Activated naive CD4-positive, alpha-beta T cell treated with anti-CD3 and anti-CD28 coated beads, Interleukin-2, amount 50 U/mL, for 24 hours (primary cell): ENCODE results near the gene APOLD1.
"Not testable (repeated sequence)": the region's sequence is repeated elsewhere in the genome, so short reads cannot be mapped to it uniquely, and the experiment has no call there.

Source experiments
- H3K27ac Mint-ChIP-seq: one replicate; pipeline ENCODE4 v1.8.0; 2021; ENCODE audit warnings: mild to moderate bottlenecking, mixed read lengths
- H3K27me3 Mint-ChIP-seq: one replicate; pipeline ENCODE4 v1.8.0; 2021; ENCODE audit warnings: mixed read lengths
- H3K36me3 Mint-ChIP-seq: one replicate; pipeline ENCODE4 v1.8.0; 2021; ENCODE audit warnings: mixed read lengths
- H3K4me1 Mint-ChIP-seq: one replicate; pipeline ENCODE4 v1.8.0; 2021; ENCODE audit warnings: mixed read lengths
- H3K4me3 Mint-ChIP-seq: one replicate; pipeline ENCODE4 v1.8.0; 2021; ENCODE audit warnings: mild to moderate bottlenecking, mixed read lengths
- H3K9me3 Mint-ChIP-seq: one replicate; pipeline ENCODE4 v1.8.0; 2021; ENCODE audit warnings: mixed read lengths

The APOLD1 gene

GRCh38 chr12:12812174-12812573 is 26.7 kb downstream of the APOLD1 start:
- H3K27me3 Mint-ChIP-seq: no peaks in the 10 kb centered on the region
- no peak overlapping the region for H3K4me3 Mint-ChIP-seq
- peaks cover 22% of the 10 kb centered on the region for H3K36me3 Mint-ChIP-seq
- no peak overlapping the region for H3K27ac Mint-ChIP-seq
- no peaks in the 10 kb centered on the region for H3K9me3 Mint-ChIP-seq
- peaks cover 71% of the 10 kb centered on the region for H3K4me1 Mint-ChIP-seq

DNA sequence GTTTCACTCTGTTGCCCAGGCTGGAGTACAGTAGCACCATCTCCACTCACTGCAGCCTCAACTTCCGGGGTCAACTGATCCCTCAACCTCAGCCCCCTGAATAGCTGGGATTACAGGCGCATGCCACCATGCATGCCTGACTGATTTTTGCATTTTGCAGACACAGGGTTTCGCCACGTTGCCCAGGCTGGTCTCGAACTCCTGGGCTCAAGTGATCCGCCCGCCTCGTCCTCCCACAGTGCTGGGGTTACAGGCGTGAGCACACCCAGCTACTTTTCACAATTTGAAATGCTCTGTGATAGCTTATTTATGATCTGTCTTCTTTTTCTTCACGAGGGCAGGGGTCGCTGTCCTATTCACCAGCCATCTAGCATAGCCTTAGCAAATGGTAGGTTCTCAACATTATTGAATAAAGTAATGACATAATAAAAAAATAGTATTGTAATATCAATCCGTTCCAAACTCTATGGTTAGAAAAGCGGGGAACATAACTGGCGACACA is 27.2 kb downstream of the APOLD1 start:
- Mint-ChIP-seq H3K27me3 (no peaks in the 10 kb centered on the region), H3K4me1 (peaks cover 71% of the 10 kb centered on the region), H3K36me3 (peaks cover 22% of the 10 kb centered on the region), H3K4me3 (peak overlapping the region; percentile 97), H3K9me3 (no peaks in the 10 kb centered on the region), H3K27ac (no peak overlapping the region)

GRCh38 chr12:12813120-12814101 is 28.0 kb downstream of the APOLD1 start, which contains the start of gene DDX47:
Gene DDX47, plus strand, starts transcription at chr12:12813346. Its CDS starts 22 bp downstream, at chr12:12813368.
- Mint-ChIP-seq H3K27ac (peak within 1 kb of the TSS; percentile 95), H3K4me1 (peaks cover 64% of the 10 kb centered on the region), H3K36me3 (peaks cover 22% of the 10 kb centered on the region), H3K27me3 (no peaks in the 10 kb centered on the region), H3K4me3 (peak within 1 kb of the TSS; percentile 97), H3K9me3 (no peaks in the 10 kb centered on the region)

DNA sequence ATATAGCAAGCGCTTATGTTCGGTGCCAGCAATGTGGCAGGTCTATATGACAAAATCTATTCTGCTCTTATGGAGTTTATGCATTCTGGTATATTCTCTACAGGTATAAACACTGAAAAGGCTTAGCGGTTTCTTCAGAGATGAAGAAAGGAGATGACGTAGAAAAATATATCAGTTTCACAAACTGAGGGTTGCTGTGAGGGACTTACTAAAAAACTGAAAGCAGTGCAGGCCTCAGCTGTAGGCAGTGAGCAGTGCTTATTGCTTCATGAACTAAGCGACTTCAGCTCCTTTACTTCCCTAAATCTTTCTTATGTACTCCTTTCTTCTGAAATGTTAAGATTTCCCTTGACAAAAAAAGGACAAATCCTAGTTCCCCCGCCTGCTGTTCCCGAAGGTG is 32.2 kb downstream of the APOLD1 start:
- Mint-ChIP-seq H3K4me1 (peaks cover 62% of the 10 kb centered on the region), H3K9me3 (no peaks in the 10 kb centered on the region), H3K27me3 (no peaks in the 10 kb centered on the region), H3K27ac (no peak overlapping the region), H3K36me3 (peaks cover 31% of the 10 kb centered on the region), H3K4me3 (no peak overlapping the region)

DNA sequence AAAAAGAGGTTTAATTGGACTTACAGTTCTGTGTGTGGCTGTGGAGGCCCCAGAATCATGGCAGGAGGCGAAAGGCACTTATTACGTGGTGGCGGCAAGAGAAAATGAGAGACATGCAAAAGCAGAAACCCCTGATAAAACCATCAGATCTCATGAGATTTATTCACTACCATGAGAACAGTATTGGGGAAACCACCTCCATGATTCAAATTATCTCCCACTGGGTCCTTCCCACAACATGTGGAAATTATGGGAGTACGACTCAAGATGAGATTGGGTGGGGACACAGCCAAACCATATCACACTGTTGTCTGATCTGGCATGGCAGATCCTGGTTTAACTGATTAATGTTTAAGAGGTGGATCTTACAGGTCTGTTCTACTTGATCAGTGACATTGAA is 33.2 kb downstream of the APOLD1 start:
- Mint-ChIP-seq H3K4me3 (no peak overlapping the region), H3K27me3 (no peaks in the 10 kb centered on the region), H3K4me1 (peaks cover 52% of the 10 kb centered on the region), H3K27ac (no peak overlapping the region), H3K9me3 (no peaks in the 10 kb centered on the region), H3K36me3 (peaks cover 34% of the 10 kb centered on the region)

GRCh38 chr12:12819221-12819620 is 33.8 kb downstream of the APOLD1 start:
- Mint-ChIP-seq H3K9me3 (no peaks in the 10 kb centered on the region), H3K27ac (peak overlapping the region; percentile 13), H3K4me3 (no peak overlapping the region), H3K4me1 (peaks cover 47% of the 10 kb centered on the region), H3K36me3 (peaks cover 31% of the 10 kb centered on the region), H3K27me3 (no peaks in the 10 kb centered on the region)

- Mint-ChIP-seq H3K9me3 (no peaks in the 10 kb centered on the region), H3K27ac (peak overlapping the region; percentile 42), H3K4me1 (peaks cover 41% of the 10 kb centered on the region), H3K27me3 (no peaks in the 10 kb centered on the region), H3K4me3 (no peak overlapping the region), H3K36me3 (peaks cover 30% of the 10 kb centered on the region)
These were observed 34.4 kb downstream of the APOLD1 start for GRCh38 chr12:12819752-12820311.

DNA sequence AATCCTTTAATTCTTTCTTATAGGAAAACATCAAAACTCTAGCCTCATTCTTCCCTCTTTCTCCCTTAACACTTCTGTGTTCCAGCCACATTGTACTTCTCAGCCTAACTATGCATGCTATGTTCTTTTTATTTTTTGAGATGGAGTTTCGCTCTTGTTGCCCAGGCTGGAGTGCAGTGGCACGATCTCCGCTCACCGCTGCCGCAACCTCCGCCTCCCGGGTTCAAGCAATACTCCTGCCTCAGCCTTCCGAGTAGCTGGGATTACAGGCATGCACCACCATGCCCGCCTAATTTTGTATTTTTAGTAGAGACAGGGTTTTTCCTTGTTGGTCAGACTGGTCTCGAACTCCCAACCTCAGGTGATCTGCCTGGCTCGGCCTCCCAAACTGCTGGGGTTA is 34.9 kb downstream of the APOLD1 start:
- peaks cover 37% of the 10 kb centered on the region for H3K4me1 Mint-ChIP-seq
- not testable (repeated sequence) for H3K4me3 Mint-ChIP-seq, H3K9me3 Mint-ChIP-seq, H3K27ac Mint-ChIP-seq, H3K27me3 Mint-ChIP-seq
- H3K36me3 Mint-ChIP-seq: peaks cover 30% of the 10 kb centered on the region

DNA sequence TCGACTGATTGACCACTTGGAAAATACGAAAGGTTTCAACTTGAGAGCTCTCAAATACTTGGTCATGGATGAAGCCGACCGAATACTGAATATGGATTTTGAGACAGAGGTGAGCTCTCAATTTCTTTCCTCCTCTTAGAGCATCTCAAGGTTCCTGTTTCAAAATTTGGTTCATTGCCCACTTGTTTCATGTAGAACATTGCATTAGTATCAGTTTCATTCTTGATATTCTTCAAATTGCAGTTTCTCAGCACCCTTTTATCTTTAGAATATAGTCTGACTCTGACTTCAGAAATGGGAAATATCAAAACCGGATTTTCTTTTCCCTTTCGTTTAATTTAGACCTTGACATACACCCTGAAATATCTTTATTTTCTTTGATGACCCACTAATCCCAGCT is 36.5 kb downstream of the APOLD1 start:
- no peaks in the 10 kb centered on the region for H3K27me3 Mint-ChIP-seq
- H3K36me3 Mint-ChIP-seq: peaks cover 20% of the 10 kb centered on the region
- H3K9me3 Mint-ChIP-seq: no peaks in the 10 kb centered on the region
- no peak overlapping the region for H3K27ac Mint-ChIP-seq
- H3K4me3 Mint-ChIP-seq: no peak overlapping the region
- H3K4me1 Mint-ChIP-seq: peaks cover 21% of the 10 kb centered on the region

GRCh38 chr12:12822886-12823285 is 37.4 kb downstream of the APOLD1 start:
- Mint-ChIP-seq H3K9me3 (no peaks in the 10 kb centered on the region), H3K4me3 (no peak overlapping the region), H3K27ac (no peak overlapping the region), H3K4me1 (peaks cover 15% of the 10 kb centered on the region), H3K27me3 (no peaks in the 10 kb centered on the region), H3K36me3 (peaks cover 24% of the 10 kb centered on the region)

- H3K27me3 Mint-ChIP-seq: no peaks in the 10 kb centered on the region
- peaks cover 24% of the 10 kb centered on the region for H3K36me3 Mint-ChIP-seq
- no peaks in the 10 kb centered on the region for H3K9me3 Mint-ChIP-seq
- H3K27ac Mint-ChIP-seq: no peak overlapping the region
- no peak overlapping the region for H3K4me3 Mint-ChIP-seq
- peaks cover 15% of the 10 kb centered on the region for H3K4me1 Mint-ChIP-seq
These were observed 37.8 kb downstream of the APOLD1 start for GRCh38 chr12:12823300-12823699.

GRCh38 chr12:12823811-12824210 is 38.4 kb downstream of the APOLD1 start:
- no peak overlapping the region for H3K4me3 Mint-ChIP-seq
- H3K27ac Mint-ChIP-seq: no peak overlapping the region
- H3K4me1 Mint-ChIP-seq: peaks cover 11% of the 10 kb centered on the region
- no peaks in the 10 kb centered on the region for H3K27me3 Mint-ChIP-seq
- H3K9me3 Mint-ChIP-seq: no peaks in the 10 kb centered on the region
- peaks cover 26% of the 10 kb centered on the region for H3K36me3 Mint-ChIP-seq

GRCh38 chr12:12835378-12836146 is 50.1 kb downstream of the APOLD1 start:
- Mint-ChIP-seq H3K27me3 (no peaks in the 10 kb centered on the region), H3K4me3 (no peak overlapping the region), H3K36me3 (peaks cover 21% of the 10 kb centered on the region), H3K4me1 (peaks cover 25% of the 10 kb centered on the region), H3K27ac (no peak overlapping the region), H3K9me3 (no peaks in the 10 kb centered on the region)

GRCh38 chr12:12836571-12836970 is 51.1 kb downstream of the APOLD1 start:
- H3K36me3 Mint-ChIP-seq: peaks cover 19% of the 10 kb centered on the region
- no peaks in the 10 kb centered on the region for H3K9me3 Mint-ChIP-seq
- no peaks in the 10 kb centered on the region for H3K27me3 Mint-ChIP-seq
- no peak overlapping the region for H3K4me3 Mint-ChIP-seq
- no peak overlapping the region for H3K27ac Mint-ChIP-seq
- peaks cover 25% of the 10 kb centered on the region for H3K4me1 Mint-ChIP-seq

DNA sequence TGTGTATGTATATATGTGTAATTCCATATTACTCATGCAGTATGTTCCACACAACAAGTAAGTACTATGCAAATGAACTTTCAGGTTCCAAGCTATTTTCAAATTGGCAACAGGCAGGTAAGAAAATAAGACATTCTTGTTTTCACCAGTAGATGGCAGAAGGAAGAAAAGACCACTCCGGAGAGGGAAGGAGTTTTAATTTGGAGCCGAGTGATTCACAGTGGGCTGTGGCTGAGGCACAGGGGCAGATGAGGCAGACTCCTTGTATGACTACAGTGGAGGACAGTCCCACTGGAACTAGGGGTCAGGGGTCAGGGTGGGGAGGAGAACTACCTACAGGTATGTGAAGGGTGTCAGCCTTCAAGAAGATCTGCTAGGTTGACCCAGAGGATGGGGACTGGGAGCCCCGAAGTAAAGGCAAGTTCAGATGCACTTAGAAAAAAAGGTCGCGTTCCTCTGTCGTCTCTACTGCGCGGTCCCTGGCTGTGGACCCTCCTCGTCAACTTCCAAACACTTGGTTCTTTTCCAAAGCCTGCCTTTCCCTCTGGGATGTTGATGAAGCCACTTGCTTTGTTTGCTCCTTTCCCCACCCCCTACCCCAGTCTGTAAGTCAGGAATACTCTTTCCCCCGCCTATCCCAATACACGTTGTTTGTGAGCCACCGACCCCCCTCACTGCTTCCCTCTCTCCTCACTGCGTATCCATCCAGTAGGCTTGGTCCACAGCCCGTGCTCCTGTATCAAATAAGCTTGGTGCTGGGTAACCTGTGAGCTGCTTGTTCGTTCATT is 51.8 kb downstream of the APOLD1 start:
- peaks cover 16% of the 10 kb centered on the region for H3K36me3 Mint-ChIP-seq
- peaks cover 25% of the 10 kb centered on the region for H3K4me1 Mint-ChIP-seq
- H3K9me3 Mint-ChIP-seq: no peaks in the 10 kb centered on the region
- H3K27ac Mint-ChIP-seq: peak overlapping the region; percentile 24
- no peaks in the 10 kb centered on the region for H3K27me3 Mint-ChIP-seq
- peak overlapping the region; percentile 27 for H3K4me3 Mint-ChIP-seq
